H1 (cell line): ENCODE measurements around the gene MXD4. TPM values are rescaled to one million over a fixed set of nuclear protein-coding genes. Genes with fewer than 3 reads are reported as not detected.

Source experiments
- CHD7 ChIP-seq: fragments of 300-600 bp; sonication (generic); IDR thresholded peaks from 2 replicates; pipeline ENCODE4 v1.7.1; 2012; ENCODE audit warnings: low read length, moderate library complexity, mild to moderate bottlenecking, inconsistent platforms; ENCODE audit not compliant: insufficient replicate concordance
- polyA plus RNA-seq, 7 experiments: library from polyadenylated mRNA; depleted of rRNA in 3 of 7; stranded (reverse) in 5 of 7; unstranded in 2 of 7; fragments of >200 nt in 5 of 7; fragments of 200-250 nt in 2 of 7; gene quantifications; 1 replicate in 5 of 7; 2 replicates in 1 of 7; 4 replicates in 1 of 7; pipeline versions ENCODE4 v1.2.1 to v1.2.3, GENCODE V29; 2011 to 2013; ENCODE audit warnings: missing spikeins in 2 of 7, mixed read lengths in 2 of 7
- total RNA-seq: library from RNA; stranded (reverse); fragmentation: NEBNext Ultra II Directional; extraction: Animal tissue kit (Norgen Biotek cat#: 25700); gene quantifications from 2 replicates; pipeline ENCODE4 v1.2.1, GENCODE V29; 2021

MXD4 gene
- total and polyA plus RNA-seq, 2 of the 8 experiments (the other 6 are each of a cell fraction or from before 2014, with no cell fraction given) = 18.0 to 20.8 TPM

GRCh38 chr4:2287594-2287915, 25.6 kb upstream of the MXD4 start (continued):
- no peak for TF ChIP-seq CHD7
